Occipital lobe (tissue), 2 donors: ENCODE results near the gene CA7. TPM values are rescaled to one million over a fixed set of nuclear protein-coding genes. Genes with fewer than 3 reads are reported as not detected.
"Not testable (repeated sequence)": the region's sequence is repeated elsewhere in the genome, so short reads cannot be mapped to it uniquely, and the experiment has no call there.

ENCODE experiments used
- DNase-seq: peaks from one replicate; lab custom pipeline; 2025; lab: John Stamatoyannopoulos, UW
- total RNA-seq: library from RNA; depleted of rRNA; stranded (reverse); fragments of >200 nt; gene quantifications from one replicate; pipeline ENCODE4 v1.2.3, GENCODE V29; 2014

The CA7 gene
- total RNA-seq, 1 donor from 2014 or later = not detected

DNA sequence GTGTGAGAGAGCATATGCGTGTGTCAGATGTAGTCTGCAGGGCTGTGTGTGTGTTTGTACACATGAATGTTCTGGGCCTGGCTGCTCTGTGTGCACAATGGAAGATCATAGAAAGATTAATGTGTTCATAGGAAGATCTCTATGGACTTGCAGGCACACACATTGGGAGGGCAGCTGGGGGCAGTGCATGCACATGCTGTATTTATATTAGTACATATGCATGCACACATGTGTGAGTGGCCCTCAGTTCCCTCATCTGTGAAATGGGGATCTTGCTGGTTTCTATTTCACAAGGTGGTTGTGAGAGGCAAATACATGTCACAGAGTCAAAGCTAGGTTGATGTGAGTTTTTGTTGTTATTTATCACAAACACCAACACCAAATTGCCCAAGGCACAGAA is 2.1 kb downstream of the CA7 start:
- DNase-seq = no peak

DNA sequence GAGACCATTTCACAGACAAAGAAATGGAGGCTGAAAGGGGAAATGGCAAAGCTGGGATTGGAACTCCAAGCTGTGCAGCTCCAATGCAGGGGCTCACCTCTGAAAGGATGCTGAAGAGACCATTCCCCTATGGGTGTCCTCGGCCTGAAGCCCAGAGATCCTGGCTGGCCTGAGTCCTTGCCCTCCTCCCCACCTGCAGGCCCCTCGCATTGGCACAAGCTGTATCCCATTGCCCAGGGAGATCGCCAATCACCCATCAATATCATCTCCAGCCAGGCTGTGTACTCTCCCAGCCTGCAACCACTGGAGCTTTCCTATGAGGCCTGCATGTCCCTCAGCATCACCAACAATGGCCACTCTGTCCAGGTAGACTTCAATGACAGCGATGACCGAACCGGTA is 2.6 kb downstream of the CA7 start:
- no peak for DNase-seq

DNA sequence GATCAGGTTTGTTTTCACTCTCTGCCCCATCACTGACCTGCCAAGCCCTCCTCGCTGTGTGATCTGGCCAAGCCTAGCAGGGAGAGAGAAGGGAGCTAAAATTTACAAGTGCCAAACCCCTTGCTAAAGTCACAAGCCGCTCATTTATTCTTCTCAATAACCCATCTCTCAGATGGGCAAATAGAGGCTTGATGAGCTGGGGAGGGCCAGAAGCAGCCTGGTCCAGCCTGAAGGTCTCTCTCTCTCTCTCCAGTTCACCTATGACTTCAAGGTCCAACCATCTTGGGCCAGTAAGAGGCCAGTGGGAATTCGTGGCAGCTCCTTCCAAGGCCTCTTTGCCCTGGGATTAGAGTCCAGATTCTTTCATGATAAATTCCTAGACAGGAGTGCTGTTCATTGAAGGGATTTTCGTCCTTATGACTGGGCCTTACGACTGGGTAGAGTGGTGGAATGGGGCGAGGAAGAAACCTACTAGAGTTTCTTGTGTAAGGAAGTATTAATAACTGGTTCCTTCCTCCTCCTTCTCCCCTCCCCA is 3.4 kb downstream of the CA7 start:
- DNase-seq = no peak

DNA sequence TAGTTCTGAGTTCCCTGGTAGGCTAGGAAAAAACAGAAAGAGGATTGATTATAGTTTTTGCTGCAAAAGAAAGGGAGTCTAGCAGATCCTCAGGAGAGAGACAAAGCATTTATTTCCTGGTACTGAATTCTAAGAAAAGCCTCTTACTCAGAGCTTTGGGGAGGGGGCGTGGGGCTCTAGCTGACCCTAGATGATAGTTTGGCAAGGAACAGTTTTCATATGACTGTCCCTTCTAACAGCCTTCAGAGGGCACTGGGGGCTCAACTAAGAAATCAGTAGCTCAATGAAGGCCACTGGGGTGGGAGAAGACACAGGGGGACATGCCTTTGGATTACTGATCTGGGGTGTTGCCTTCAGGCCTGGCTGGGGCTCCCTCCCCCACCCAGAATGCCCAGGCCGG is 4.0 kb downstream of the CA7 start:
- DNase-seq = no peak

DNA sequence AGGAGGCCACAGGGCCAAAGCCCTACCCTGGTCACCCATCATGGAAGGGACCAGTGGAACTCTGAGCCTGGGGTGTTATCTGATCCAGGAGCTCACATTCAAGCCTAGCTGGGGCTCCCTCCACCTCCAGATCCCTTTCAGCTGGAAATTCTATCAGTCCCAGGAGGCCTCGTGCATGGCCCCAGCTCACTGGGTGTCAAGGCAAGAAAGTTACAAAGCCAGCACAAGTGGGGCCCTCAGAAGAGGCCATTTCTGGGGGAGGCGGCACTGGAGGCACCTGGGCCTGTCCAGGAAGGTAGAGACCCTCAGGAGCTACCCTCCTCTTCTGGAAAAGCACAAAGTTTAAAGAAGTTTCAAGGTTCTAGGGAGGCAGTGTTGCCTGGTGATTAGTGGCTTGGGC is 4.8 kb downstream of the CA7 start:
- no peak for DNase-seq

DNA sequence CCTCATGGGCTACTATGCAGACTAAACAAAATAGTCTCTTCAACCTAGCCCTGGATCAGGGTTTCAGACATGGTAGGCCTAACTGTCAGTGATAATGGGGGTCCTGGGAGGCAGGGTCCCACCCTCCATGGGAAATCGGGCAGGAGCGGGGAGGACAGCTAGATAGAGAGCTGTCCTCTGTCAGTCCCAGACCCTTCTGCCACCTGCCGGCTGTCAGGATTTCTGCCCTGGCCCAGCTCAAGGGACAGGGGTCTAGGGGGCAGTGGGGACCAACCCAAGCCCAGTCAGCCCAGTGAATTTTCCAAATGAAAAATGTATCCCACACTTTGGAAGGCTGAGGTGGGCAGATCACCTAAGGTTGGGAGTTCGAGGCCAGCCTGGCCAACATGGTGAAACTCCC is 5.3 kb downstream of the CA7 start:
- DNase-seq = no peak

DNA sequence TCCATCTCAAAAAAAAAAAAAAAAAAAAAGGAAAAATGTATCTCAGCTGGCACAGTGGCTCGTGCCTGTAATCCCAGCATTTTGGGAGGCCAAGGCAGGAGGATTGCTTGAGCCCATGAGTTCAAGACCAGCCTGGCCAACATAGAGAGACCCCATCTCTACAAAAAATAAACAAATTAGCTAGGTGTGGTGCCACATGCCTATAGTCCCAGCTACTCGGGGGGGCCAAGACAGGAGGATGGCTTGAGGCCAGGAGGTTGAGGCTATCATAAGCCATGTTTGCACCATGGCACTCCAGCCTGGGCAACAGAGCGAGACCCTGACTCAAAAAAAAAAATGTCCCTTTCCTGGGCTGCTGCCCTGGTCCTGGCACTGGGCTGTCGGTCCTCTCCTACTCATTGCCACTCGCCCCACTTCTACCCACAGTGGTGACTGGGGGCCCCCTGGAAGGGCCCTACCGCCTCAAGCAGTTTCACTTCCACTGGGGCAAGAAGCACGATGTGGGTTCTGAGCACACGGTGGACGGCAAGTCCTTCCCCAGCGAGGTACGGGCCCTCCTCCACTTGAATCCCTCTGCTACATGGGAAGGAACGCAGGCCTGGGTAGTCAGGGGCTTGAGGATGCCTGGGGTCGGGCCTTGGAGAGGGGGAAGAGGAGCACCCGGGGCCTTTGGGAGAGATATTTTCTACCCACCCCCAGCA is 6.1 kb downstream of the CA7 start:
- DNase-seq = no peak

DNA sequence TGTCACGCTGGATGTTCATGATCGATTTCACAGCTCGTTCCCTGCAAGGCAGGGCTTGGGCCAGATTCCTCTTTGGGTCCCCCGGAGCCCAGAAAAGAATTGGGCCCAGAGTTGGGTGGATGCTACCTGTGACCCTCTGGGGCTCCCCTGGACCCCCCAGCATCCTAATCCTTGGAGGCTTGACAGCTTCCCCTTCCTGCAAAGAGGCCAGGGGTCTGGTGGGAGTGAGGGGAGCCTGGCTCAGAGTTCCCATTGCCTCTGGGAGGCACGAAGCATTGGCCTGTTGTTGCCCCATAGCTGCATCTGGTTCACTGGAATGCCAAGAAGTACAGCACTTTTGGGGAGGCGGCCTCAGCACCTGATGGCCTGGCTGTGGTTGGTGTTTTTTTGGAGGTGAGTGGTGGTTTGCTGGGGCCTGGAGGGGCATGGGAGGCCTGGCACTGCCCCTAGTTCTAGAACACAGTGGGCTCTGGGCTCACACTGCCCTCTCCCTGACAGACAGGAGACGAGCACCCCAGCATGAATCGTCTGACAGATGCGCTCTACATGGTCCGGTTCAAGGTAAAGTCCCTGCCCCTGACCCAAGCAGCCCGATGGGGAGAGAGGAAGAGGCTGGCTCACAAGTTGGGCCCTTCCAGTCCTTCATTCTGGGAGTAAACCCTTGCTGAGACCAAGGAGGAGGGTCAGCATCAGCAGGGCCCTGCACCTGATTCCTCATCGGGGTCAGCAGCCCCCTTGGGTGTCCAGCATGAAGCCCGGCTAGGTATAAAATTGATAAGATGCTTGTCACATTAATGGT is 7.2 kb downstream of the CA7 start:
- no peak for DNase-seq

DNA sequence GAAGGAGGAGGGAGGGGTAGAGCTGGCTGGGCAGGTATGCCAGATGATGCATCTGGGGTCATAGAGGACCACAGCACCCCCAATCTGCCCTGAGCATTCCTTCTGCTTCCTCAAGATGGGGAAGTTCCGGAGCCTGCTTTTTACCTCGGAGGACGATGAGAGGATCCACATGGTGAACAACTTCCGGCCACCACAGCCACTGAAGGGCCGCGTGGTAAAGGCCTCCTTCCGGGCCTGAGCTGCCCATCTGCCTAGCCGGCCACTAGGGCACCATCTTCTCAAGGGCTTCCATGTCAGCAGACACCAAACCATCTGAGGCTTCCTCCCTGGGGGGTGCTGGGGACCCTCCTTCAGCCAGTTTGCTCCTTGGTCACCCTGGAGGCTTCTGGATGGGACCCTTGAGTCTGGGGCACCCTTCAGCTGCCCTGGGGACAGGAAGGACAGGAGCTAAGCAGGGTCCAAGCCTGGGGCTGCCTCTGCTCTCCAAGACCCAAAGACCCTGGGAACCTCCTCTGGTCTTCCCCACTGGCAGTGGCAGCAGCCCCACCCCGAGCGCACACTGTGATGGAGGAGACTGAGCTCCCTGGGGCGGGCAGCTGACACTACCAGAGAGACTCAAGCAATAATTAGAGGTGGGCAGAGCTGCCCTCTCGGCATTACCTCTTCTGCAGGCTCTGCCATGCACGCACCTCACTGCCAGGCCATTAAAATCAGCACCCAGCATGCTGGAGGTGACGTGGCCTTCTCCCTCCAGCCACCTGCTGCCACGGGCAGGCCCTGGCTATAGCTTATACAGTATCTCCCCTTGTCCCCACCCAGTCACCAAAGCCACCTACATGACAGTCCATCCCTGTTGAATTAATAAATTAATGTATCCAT is 9.3 kb downstream of the CA7 start:
- DNase-seq = no peak

DNA sequence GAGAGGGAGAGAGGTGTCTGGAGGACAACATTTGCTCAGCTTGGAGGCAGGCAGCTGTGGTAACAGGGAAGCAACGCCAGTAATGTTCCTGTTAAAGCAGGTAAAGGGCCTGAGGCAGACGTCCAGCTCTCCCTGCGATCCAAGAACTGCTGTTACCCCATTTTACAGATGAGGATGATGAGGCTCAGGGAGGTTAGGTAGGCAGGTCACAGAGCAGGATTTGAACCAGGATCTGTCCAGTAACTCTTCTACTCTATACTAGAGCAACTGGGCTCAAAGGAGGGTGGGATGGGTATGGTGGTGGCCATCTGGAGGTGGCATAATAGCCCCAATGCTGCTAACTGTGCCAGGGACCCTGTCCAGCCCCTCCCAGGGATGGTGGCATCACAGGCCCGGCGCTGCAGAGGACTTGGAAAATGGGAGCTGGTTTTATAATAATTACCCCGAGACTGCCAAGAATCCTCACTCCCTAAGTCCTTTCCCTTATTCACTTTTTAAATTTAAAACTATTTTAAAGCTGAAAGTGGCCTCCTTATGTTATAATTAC is 12.0 kb downstream of the CA7 start:
- DNase-seq = no peak

DNA sequence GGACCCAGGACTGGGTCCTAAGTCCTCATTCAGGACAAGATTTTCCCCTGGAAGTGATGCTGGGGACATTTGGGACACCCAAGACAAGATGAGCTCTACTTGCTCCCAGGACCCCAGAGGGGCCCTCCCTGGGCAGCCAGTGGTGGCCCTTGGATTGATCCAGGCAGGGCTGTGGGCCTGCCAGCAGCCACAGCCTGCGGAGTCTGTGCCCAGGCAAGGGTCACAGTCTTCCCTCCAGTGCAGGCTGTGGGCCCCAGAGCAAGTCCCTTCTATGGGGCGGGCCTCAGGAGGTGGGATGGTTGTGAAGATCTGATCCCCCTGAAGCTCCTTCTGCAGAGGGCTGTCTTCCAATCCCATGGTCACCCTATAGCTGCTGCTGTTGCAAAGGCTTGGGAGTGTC is 12.6 kb downstream of the CA7 start:
- DNase-seq = no peak

DNA sequence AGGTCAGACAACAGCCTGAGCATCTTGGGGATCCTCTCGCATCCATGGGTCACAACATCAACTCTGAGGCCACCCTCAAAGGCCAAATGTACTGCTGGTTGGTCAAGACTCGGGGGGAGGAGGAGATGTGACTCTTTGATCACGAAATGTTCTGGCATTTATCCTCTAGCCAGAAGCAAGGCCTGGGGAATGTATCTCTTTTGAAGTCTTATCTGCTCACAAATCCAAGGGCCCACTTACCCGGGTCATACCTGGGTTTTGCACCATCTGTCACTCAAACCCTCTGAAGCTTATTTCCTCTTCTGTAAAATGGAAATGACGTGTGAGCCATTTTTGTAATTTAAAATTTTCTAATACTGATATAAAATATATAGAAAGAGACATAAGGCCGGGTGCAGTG is 13.2 kb downstream of the CA7 start:
- DNase-seq = no peak

DNA sequence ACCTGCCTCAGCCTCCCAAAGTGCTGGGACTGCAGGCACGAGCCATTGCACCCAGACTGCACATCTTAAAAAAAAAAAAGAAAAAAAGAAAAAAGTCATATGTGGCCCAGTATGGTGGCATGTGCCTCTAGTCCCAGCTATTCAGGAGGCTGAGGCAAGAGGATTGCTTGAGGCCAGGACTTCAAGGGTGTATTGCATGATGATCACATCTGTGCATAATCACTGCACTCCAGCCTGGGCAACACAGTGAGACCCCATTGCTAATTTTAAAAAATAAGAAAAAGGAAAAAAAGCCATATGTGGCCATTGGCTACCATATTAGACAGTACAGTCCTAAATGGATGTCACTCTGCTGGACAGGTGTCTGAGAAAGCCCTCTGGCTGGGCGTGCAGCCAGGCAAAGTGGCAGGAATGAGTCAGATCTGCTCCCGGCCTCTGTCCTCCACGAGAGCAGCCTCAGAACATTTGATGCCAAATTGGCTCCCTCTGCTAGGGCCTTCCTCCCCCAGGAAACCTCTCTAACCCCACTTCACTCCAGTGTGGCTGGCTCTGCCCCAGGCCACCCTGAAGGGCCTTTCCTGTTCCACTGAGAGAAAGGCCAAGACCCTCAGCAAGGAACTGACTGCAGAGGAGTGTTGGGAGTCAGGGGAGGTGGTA is 14.7 kb downstream of the CA7 start:
- DNase-seq = no peak

DNA sequence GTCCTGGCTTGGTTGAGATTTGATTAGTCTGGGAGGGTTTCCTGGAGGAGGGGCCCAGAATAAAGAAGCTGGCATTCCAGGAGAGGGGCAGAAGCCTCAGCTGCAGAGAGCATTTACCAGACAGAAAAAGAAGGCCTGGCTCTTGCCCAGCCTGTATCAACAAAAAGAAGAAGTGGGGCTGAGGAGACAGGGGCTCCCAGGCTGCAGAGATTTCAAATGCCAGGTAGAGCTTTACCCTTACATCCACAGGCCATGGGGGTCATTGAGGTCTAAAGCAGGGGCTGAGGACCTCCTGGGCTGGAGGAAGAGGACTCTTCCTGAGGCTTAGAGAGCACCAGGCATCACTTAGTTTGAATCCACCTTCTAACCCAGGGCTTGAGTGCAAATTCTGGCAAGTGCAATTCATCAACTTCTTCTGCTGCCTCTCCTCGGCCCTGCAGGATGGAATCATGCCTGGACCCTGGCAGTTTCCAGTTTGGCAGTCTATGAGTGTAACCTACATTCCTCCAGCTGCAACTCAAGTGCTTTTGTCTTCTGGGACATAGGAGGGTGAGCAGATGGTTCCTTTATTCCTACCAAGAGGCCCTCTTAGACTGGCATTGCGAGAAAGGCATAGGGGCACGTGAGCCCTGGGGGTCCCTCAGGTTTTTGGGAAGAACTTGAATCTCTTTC is 15.3 kb downstream of the CA7 start:
- no peak for DNase-seq

DNA sequence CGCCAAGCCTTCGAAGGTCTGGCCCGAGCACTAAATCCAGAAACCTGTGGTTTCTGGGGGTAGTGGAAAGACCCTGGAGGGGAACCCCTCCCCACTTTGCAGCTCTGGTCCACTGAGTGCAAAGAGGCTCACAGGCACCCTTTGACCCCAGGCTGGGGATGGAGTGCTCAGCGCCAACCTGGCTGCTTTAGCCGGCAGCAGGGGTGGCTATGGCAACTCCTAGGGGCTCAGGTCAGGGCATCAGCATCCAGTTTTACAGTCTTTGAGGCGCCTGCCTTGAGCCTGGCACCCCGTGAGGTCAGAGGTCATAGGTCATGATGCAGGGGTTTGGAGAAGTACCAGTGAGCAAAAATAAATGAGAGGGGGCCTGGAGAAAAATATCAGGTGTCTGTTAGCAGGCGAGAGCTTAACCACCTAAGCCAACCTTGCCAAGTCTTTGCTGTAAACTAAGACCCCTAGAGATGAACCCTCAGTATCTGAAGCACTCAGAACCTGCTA is 17.9 kb downstream of the CA7 start:
- DNase-seq = no peak

DNA sequence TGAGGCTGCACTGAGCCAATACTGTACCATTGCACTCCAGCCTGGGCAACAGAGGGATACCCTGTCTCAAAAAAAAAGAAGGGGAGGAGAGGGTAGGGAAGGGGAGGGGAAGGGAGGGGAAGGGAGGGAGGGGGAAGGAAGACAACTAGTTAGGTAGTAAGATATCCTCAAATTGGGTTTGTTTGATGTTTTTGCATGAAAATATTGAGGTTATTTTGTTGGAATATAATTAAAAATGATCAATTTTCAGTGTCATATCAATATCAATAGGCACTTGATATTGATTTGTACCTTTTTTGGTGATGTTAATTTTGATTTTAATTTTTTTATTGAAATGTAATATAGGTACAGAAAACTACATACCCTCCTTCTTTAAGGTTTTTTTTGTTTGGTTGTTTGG is 19.5 kb downstream of the CA7 start:
- DNase-seq = no peak

DNA sequence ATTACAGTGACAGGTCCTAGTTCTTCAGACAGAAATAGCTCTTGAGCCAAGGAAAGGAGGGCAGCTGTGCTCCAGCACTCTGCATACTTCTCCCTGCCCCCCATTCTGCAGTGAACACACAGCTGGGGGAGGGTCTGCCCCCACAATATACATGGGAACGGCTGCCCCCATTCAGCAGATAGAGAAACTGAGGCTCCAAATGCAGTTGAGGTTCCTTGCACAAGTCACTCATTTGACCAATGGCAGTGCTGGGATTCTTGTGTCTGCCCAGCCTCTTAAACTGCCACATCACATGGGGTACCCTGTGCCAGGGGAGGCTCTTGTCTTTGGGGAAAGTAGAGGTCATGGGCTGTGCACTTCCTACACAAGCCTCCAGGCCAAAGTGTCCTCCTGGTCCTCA is 25.2 kb downstream of the CA7 start:
- no peak for DNase-seq

DNA sequence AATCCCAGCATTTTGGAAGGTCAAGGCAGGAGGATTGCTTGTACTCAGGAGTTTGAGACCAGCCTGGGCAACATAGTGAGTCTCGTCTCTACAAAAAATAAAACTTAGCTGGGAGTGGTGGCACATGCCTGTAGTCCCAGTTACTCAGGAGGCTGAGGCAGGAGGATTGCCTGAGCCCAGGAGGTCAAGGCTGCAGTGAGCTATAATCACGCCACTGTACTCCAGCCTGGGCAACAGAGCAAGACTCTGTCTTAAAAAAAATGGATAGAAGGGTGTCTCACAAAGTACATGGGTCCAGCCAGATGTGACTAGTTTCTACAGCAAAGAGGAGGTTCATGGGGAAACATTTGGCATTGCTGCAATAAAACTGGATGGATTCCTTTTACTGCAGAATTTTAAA is 27.1 kb downstream of the CA7 start:
- not testable (repeated sequence) for DNase-seq

DNA sequence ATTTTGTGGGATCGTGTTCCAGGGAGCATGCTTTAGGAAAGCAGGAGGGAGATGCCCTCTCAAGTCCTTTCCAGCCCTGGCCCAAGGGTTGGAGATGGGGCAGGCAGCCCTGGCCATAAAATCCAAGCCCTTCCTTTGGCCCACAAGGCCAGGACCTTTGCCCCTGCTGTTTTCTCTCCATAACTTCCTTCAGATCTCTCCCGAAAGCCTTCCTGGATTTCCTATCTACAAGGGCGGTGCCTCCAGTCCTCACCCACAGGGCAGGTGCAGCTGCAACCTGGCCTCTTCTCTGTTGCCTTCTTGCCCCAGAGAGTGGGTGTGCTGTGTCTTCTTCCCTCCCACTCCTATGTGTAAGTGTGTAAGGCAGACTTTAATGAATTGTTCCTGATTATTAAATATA is 27.6 kb downstream of the CA7 start:
- DNase-seq = no peak

DNA sequence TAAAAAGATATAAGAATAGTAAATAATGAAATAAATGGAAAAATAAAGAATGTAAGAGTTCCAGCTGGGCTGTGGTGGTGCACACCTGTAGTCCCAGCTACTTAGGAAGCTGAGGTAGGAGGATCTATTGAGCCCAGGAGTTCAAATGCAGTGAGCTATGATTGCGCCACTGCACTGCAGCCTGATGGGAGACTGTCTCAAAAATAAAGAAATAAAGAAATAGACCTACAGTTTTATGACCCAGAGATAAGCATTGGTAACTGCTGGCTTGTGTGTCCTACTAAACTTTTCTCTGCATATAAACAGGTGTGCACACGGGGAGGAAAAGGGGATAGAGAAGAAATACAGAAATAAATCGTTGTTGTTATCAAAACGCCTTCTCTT is 28.3 kb downstream of the CA7 start:
- no peak for DNase-seq
